NAMALWA (cell line): ENCODE measurements around the gene TAAR2.
"Not testable (repeated sequence)": the region's sequence is repeated elsewhere in the genome, so short reads cannot be mapped to it uniquely, and the experiment has no call there.

ENCODE experiments used
- DNase-seq: peaks from one replicate; pipeline ENCODE4 v3.0.0-alpha.2; 2015; ENCODE audit warnings: low spot score

The TAAR2 gene

GRCh38 chr6:132612449-132613108 is 11.5 kb downstream of the TAAR2 start:
- DNase-seq = no peak

GRCh38 chr6:132611616-132612015 is 12.5 kb downstream of the TAAR2 start:
- no peak for DNase-seq

GRCh38 chr6:132607544-132608233 is 16.4 kb downstream of the TAAR2 start:
- DNase-seq = no peak

GRCh38 chr6:132604635-132605152 is 19.4 kb downstream of the TAAR2 start:
- DNase-seq = no peak

GRCh38 chr6:132600900-132601299 is 23.2 kb downstream of the TAAR2 start:
- DNase-seq = not testable (repeated sequence)

GRCh38 chr6:132598473-132598872 is 25.6 kb downstream of the TAAR2 start:
- peak; percentile 63 for DNase-seq

- no peak for DNase-seq
These were observed 27.9 kb downstream of the TAAR2 start for GRCh38 chr6:132596201-132596600.

- no peak for DNase-seq
These were observed 31.2 kb downstream of the TAAR2 start for GRCh38 chr6:132592855-132593254.

- no peak for DNase-seq
These were observed 33.7 kb downstream of the TAAR2 start for GRCh38 chr6:132590362-132590761.

GRCh38 chr6:132589454-132589853 is 34.6 kb downstream of the TAAR2 start, which contains the start of gene TAAR5:
TAAR5 (minus strand) TSS chr6:132589741; CDS start chr6:132589686, 55 bp downstream.
- no peak for DNase-seq

GRCh38 chr6:132587424-132587823 is 36.7 kb downstream of the TAAR2 start:
- DNase-seq = no peak

GRCh38 chr6:132584698-132585097 is 39.4 kb downstream of the TAAR2 start:
- DNase-seq = no peak

GRCh38 chr6:132571774-132572173 is 52.3 kb downstream of the TAAR2 start:
- no peak for DNase-seq

GRCh38 chr6:132570221-132570777 is 53.8 kb downstream of the TAAR2 start, which contains the start of gene TAAR6:
TAAR6 (plus strand) TSS chr6:132570322; CDS start chr6:132570322, 0 bp downstream.
- DNase-seq = no peak

- DNase-seq = no peak
These were observed 54.9 kb downstream of the TAAR2 start for GRCh38 chr6:132569170-132569569.

- DNase-seq = no peak
These were observed 55.5 kb downstream of the TAAR2 start for GRCh38 chr6:132568611-132569010.

GRCh38 chr6:132567566-132567965 is 56.5 kb downstream of the TAAR2 start:
- DNase-seq = no peak
